GM21786 (cell line): ENCODE measurements around the gene EXOC6B.
"Not testable (repeated sequence)": the region's sequence is repeated elsewhere in the genome, so short reads cannot be mapped to it uniquely, and the experiment has no call there.

Experiments used
- ATAC-seq: cut with Tn5 transposase; IDR thresholded peaks from one replicate; pipeline ENCODE4 v1.9.1; 2021; ENCODE audit not compliant: unreplicated experiment

The EXOC6B gene

GRCh38 chr2:72484622-72485021, 341.2 kb downstream of the EXOC6B start:
- not testable (repeated sequence) for ATAC-seq

GRCh38 chr2:72483346-72483745, 342.5 kb downstream of the EXOC6B start:
- no peak for ATAC-seq

GRCh38 chr2:72475246-72475645, 350.6 kb downstream of the EXOC6B start:
- ATAC-seq, result no peak

GRCh38 chr2:72457801-72458516, 367.9 kb downstream of the EXOC6B start:
- no peak for ATAC-seq

GRCh38 chr2:72454189-72454588, 371.6 kb downstream of the EXOC6B start:
- no peak for ATAC-seq

DNA sequence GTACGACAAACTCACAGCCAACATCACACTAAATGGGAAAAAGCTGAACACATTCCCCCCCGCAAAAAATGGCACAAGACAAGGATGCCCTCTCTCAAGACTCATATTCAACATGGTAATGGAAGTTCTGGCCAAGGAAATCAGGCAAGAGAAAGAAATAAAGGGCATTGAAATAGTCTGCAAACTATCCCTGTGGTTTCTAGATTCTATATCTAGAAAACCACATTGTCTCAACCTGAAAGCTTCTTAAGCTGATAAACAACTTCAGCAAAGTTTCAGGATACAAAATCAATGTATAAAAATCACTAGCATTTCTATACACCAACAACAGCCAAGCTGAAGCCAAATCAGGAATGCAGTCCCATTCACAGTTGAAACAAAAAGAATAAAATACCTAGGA, 383.6 kb downstream of the EXOC6B start:
- no peak for ATAC-seq

DNA sequence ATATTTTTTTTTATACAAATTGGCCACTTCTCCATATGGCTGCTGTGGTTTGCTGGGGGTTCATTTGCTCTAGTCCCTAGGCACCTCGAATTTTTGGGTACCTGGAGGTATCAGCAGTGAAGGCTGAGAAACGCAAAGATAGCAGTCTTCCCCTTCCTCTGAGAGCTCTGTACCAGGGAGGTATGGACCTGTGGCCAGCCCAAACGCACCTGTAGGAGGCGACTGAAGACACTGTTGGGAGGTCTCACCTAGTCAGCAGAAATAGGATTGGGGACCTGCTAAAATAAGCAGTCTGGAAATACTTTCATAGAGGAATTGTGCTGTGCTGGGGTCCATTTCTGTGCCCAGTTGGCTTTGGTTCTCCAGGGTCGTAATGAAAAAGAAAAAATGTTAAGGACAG, 385.9 kb downstream of the EXOC6B start:
- ATAC-seq, result no peak

GRCh38 chr2:72438364-72438763, 387.5 kb downstream of the EXOC6B start:
- no peak for ATAC-seq

DNA sequence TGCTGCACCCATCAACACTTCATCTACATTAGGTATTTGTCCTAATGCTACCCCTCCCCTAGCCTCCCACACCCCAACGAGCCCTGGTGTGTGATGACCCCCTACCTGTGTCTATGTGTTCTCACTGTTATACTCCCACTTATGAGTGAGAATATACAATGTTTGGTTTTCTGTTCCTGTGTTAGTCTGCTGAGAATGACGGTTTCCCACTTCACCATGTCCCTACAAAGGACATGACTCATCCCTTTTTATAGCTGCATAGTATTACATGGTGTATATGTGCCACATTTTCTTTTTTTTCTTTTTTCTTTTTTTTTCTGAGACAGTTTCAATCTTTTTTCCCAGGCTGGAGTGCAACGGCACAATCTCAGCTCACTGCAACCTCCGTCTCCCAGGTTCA, 394.1 kb downstream of the EXOC6B start:
- no peak for ATAC-seq

DNA sequence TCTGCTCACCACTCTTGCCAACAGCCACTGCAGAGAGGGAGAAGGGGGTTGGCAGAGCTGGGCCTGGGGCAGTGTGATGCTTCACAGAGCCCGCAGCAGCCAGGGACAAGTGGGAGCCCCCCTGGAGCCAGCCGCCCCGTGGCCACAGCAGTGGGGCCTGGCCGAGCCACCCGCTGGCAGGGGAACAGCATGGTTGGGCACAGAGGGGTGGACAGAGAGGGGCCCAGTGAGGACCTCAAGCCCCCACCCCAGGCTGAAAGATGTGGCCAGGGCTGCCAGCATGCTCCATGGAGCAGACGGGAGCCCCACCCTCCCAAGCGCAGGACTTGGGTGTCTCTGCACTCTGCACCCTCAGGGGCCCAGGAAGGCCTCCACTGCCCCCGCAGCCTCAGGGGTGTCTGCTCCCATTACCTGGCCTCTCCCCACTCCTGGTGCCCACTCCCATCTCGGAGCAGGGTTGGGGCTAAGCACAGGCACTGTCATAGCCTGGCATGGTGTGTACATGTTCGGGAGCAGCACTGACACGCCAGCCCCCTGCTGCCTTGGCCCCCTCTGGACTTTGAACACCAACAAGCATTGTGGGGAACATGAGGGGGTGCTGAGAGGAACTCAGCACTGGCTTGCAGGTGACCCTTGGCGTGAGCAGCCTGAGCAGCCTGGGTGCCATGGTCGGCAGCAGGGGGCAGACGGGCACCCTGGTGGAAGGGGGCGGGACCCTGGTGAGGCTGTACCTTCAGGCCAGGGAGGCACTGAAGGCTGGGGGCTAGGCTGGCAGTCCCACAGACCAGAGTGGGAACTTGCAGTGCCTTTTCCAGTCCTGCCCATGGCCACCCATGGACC, 398.6 kb downstream of the EXOC6B start:
- no peak for ATAC-seq

DNA sequence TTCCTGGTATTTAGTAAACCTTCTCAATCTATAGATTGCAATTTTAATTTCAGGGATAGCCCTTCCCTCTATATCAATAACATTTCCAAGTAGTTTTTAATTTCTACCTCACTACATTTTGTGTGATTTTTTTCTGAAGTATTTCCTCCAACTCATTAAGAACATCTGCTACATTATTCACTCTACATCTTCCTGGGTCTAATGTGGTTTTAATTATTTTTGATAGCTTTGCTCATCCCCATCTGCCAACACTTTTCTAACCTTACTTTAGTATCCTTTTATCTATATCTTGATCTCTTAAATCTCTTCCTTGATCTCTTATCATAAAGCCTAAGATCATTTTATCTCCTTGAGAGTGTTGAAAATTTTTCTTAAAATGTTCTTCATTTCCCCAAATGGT, 399.8 kb downstream of the EXOC6B start:
- ATAC-seq, result no peak

DNA sequence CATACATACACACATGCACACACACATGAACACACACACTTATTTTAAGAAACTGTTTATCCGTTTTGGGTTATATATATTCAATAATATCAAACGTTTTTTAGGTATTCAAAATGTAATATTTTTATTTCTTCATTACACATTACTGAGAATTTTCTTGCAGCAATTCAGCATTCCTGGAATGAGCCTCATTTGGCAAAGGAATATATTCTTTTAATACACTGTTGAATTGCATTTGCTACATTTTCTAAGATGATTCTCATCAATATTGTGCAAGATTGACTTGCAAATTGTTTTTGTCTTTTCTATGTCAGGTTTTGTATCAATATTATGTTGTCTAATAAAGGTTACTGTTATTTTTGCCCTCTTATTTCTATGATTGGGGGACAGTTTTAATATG, 402.1 kb downstream of the EXOC6B start:
- ATAC-seq, result no peak

GRCh38 chr2:72421771-72422379, 404.0 kb downstream of the EXOC6B start:
- ATAC-seq, result not testable (repeated sequence)

DNA sequence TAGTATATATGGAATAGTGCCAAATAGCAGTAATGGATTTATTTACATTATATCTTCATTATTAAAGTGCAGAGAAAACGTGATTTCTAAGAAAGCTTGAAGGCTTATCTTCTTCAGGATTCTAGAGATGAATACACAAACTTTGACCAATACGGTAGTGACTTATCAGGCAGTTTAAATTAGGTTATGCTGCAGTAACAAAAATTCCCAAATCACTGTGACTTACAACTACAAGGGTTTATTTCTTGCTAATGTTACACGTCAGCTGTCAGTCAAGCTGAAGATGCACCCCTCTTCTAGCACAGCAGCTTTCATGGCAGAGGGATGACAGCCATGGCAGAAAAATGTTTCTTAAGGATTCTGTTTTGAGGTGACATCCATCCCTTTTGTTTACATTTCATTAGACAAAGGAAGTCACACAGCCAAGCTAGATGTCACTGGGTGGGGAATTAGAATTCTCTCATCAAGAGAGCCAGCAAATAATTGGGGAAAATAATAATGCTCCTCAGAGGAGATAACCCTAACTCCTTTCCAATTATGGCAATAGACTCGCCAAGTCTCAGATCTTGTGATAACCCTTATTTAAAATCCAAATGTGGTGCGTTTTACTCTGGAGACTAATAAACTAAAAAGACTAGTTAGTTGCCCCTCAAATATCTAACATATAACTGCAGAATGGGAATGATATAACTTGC, 409.9 kb downstream of the EXOC6B start:
- ATAC-seq, result no peak

DNA sequence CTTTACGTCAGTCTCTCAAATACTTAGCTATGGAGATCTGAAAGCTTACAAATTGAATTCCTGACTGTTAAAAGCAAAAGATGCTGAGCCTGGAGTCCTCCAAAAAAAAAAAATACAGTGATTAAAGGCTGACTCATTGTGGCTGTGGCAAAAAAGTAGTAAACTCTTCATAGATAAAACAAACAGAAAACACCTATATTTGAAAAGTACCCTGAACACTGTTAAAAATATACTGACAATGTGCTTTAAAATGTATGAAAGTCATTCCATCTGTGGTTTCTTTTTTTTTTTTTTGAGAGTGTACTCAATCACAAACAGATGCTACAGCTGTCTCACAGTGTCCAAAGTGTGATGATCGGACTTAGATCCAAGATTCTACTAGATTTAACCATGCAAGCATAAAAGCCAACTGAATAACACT, 410.6 kb downstream of the EXOC6B start:
- no peak for ATAC-seq

GRCh38 chr2:72414137-72414760, 411.6 kb downstream of the EXOC6B start:
- ATAC-seq, result no peak

DNA sequence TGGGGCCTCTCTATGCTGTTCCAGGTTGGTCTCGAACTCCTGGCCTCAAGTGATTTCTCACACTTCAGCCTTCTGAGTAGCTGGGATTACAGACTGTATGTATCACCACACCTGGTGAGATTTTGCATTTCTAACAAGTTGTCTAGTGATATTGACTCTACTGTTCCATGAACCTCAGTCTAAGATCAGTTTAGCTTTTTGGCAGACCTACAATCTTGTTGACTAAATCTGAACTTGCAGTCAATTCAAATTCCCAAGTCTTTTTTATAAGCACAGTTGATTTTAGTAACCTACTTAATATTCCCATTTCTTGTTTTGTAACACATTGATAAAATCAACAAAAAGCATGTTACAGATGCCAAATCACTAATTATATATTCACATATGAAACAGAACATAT, 412.1 kb downstream of the EXOC6B start:
- no peak for ATAC-seq

DNA sequence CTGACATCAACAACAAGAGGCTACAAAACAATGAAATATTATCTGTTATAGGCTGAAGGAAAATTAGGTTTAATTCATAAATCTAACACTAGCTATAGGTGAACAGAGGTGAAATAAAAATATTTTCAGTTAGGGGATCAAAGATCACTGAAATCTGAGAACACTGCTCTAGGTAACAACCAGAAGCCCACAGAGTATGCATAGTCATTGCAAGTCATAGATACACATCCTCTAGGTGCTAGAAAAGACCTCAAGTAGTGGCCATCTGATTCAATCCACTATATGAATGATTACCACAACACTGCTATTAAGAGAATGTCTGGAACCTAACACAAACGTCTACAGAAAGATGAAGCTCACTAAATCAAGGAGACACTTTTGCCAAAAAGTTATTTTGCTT, 413.6 kb downstream of the EXOC6B start:
- ATAC-seq, result no peak

GRCh38 chr2:72399879-72400278, 426.0 kb downstream of the EXOC6B start:
- ATAC-seq, result no peak

DNA sequence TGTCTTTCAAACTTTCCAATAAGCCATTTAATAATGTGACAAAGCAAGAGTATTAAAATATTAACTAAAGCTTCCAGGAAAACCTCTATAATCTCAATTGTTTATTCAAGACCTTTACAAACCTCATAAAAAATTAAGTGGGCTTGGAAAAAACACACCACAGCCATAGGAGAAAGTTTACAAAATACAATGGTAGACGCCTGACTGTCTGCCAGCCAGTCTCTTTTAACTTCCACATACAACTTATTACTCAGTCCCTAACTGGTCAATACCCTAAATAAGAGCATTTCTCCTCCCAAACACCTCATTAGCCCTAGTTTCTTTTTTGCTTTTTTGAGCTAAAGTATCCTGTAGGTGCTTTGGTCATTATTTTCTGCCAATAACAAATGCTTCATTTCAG, 430.7 kb downstream of the EXOC6B start:
- no peak for ATAC-seq

GRCh38 chr2:72394541-72395070, 431.2 kb downstream of the EXOC6B start:
- no peak for ATAC-seq
